HCT116 (cell line): Measurements from ENCODE around the gene SNED1. TPM values are rescaled to one million over a fixed set of nuclear protein-coding genes. Genes with fewer than 3 reads are reported as not detected.

Source experiments
- ATAC-seq: fragments of 200-7000 bp; cut with Tn5 transposase; 2 replicates; pipeline ENCODE4 v1.9.1; 2020; ENCODE audit warnings: mild to moderate bottlenecking, moderate library complexity
- BruUV-seq: library from RNA; stranded (reverse); fragments of 400-500 nt; replicated peaks from 2 replicates; lab custom pipeline; 2021; lab: Mats Ljungman, UMichigan
- CTCF ChIA-PET: fragments of 300-600 bp; sonication (Branson Sonifier 250); formaldehyde crosslinking; loops from one replicate; lab custom pipeline; 2021; ENCODE audit warnings: antibody characterized with exemption; lab: Charles Lee
- POLR2A ChIA-PET: fragments of 300-600, 350-600 bp; sonication (Branson Sonifier 250); formaldehyde crosslinking; loops from one replicate; lab custom pipeline; 2021; ENCODE audit warnings: antibody characterized with exemption; lab: Charles Lee
- RAD21 ChIA-PET, 2 experiments: fragments of 300-600 bp; sonication (Branson Sonifier 250); formaldehyde crosslinking; loops; one replicate each; lab custom pipeline; 2023; ENCODE audit warnings: low total read pairs in 2 of 2; ENCODE audit not compliant: uncharacterized antibody in 2 of 2, unreplicated experiment in 2 of 2, low non-redundant PET in 1 of 2; lab: Charles Lee
- DNase-seq: peaks from one replicate; pipeline ENCODE4 v3.0.0-alpha.2; 2010; ENCODE audit warnings: low read depth, low spot score
- H2AFZ ChIP-seq: fragments of 200-600 bp; shearing (Covaris generic), sonication (generic); 2 replicates; pipeline ENCODE4 v1.6.1; 2017; ENCODE audit warnings: low read depth, mixed run types, mixed read lengths, antibody characterized with exemption, low read length; ENCODE audit not compliant: poor library complexity, severe bottlenecking
- H3K27ac ChIP-seq: 2 replicates; pipeline ENCODE4 v1.5.1; 2012; ENCODE audit warnings: low read depth, low read length
- H3K27me3 ChIP-seq: fragments of 200-600 bp; sonication (generic); 2 replicates; pipeline ENCODE4 v1.6.1; 2016; ENCODE audit warnings: mixed run types, low read length, mixed read lengths; ENCODE audit not compliant: insufficient read depth
- H3K36me3 ChIP-seq, 2 experiments: fragments of 200-500 bp in 1 of 2; fragments of 200-600 bp in 1 of 2; sonication (Bioruptor generic) in 1 of 2; sonication (generic) in 1 of 2; 2 replicates each; pipeline versions ENCODE4 v1.5.1 to v1.6.1; 2014 to 2016; ENCODE audit warnings: low read length in 2 of 2, inconsistent platforms in 1 of 2, mixed read lengths in 1 of 2, mixed run types in 1 of 2; ENCODE audit not compliant: insufficient read depth in 2 of 2, control insufficient read depth in 1 of 2
- H3K4me1 ChIP-seq, 2 experiments: fragments of 200-600 bp in 1 of 2; sonication (generic) in 1 of 2; 2 replicates each; pipeline versions ENCODE4 v1.5.1 to v1.6.1; 2012 to 2017; ENCODE audit warnings: low read length in 2 of 2, inconsistent platforms in 1 of 2, mild to moderate bottlenecking in 1 of 2, mixed read lengths in 1 of 2, mixed run types in 1 of 2, moderate library complexity in 1 of 2; ENCODE audit not compliant: insufficient read depth in 2 of 2, control insufficient read depth in 1 of 2
- H3K4me2 ChIP-seq: fragments of 200-600 bp; sonication (generic); 2 replicates; pipeline ENCODE4 v1.6.1; 2017; ENCODE audit warnings: mixed run types, low read length, mixed read lengths
- H3K4me3 ChIP-seq, 2 experiments: fragments of 200-600 bp in 1 of 2; sonication (generic) in 1 of 2; replicated peaks in 1 of 2; 2 replicates each; pipeline ENCODE4 v1.5.1; 2011 to 2016; ENCODE audit warnings: low read length in 2 of 2, control low read depth in 1 of 2, low read depth in 1 of 2, mild to moderate bottlenecking in 1 of 2, mixed read lengths in 1 of 2, mixed run types in 1 of 2
- H3K79me2 ChIP-seq: fragments of 200-600 bp; sonication (generic); 2 replicates; pipeline ENCODE4 v1.6.1; 2017; ENCODE audit warnings: mild to moderate bottlenecking, mixed run types, low read length, moderate library complexity, mixed read lengths; ENCODE audit not compliant: insufficient read depth
- H3K9ac ChIP-seq: fragments of 200-600 bp; sonication (generic); 2 replicates; pipeline ENCODE4 v1.6.1; 2016; ENCODE audit warnings: low read length, mixed read lengths
- H3K9me2 ChIP-seq: fragments of 200-600 bp; sonication (generic), shearing (Covaris generic); 2 replicates; pipeline ENCODE4 v1.6.1; 2017; ENCODE audit warnings: mixed run types, mild to moderate bottlenecking, moderate library complexity; ENCODE audit not compliant: insufficient read depth
- H3K9me3 ChIP-seq, 2 experiments: fragments of 200-500 bp in 1 of 2; fragments of 200-600 bp in 1 of 2; sonication (Bioruptor generic) in 1 of 2; sonication (generic) in 1 of 2; 2 replicates each; pipeline ENCODE4 v1.6.1; 2014 to 2017; ENCODE audit warnings: low read length in 2 of 2, mixed read lengths in 2 of 2, inconsistent platforms in 1 of 2, low read depth in 1 of 2, mild to moderate bottlenecking in 1 of 2, mixed run types in 1 of 2, moderate library complexity in 1 of 2; ENCODE audit not compliant: control insufficient read depth in 1 of 2, insufficient read depth in 1 of 2
- H4K20me1 ChIP-seq: fragments of 200-600 bp; sonication (generic), shearing (Covaris generic); 2 replicates; pipeline ENCODE4 v1.6.1; 2017; ENCODE audit warnings: mixed run types, mild to moderate bottlenecking, moderate library complexity; ENCODE audit not compliant: insufficient read depth
- CBX3 ChIP-seq: IDR thresholded peaks from 2 replicates; pipeline ENCODE4 v1.6.1; 2012; ENCODE audit warnings: low read depth
- CEBPB ChIP-seq: IDR thresholded peaks from 2 replicates; pipeline ENCODE4 v1.6.1; 2012; ENCODE audit warnings: low read depth
- ELF1 ChIP-seq: IDR thresholded peaks from 2 replicates; pipeline ENCODE4 v1.6.1; 2012; ENCODE audit warnings: low read depth, borderline replicate concordance
- EZH2phosphoT487 ChIP-seq: fragments of 200-600 bp; IDR thresholded peaks from 2 replicates; pipeline ENCODE4 v1.6.1; 2018; ENCODE audit warnings: antibody characterized with exemption, borderline replicate concordance
- FOSL1 ChIP-seq: IDR thresholded peaks from 2 replicates; pipeline ENCODE4 v1.6.1; 2012; ENCODE audit warnings: low read depth
- POLR2A ChIP-seq: IDR thresholded peaks from 2 replicates; pipeline ENCODE4 v1.7.0; 2011; ENCODE audit warnings: borderline replicate concordance; ENCODE audit not compliant: insufficient read depth, insufficient read length; ENCODE audit errors: extremely low read depth
- RAD21 ChIP-seq: IDR thresholded peaks from 2 replicates; pipeline ENCODE4 v1.6.1; 2012; ENCODE audit warnings: low read depth, mild to moderate bottlenecking
- SIN3A ChIP-seq: IDR thresholded peaks from 2 replicates; pipeline ENCODE4 v1.6.1; 2012; ENCODE audit warnings: low read depth
- YY1 ChIP-seq: IDR thresholded peaks from 2 replicates; pipeline ENCODE4 v1.6.1; 2011; ENCODE audit warnings: low read length, low read depth, moderate library complexity, mild to moderate bottlenecking; ENCODE audit not compliant: insufficient replicate concordance; ENCODE audit errors: extremely low read depth
- ZFX ChIP-seq: fragments of 450-650 bp; IDR thresholded peaks from 2 replicates; pipeline ENCODE4 v1.6.1; 2017
- intact Hi-C: fragments of 100-400 bp; cut with micrococcal nuclease; formaldehyde crosslinking; loops from 2 replicates; pipeline ENCODE4 v1.10.0; 2022
- total RNA-seq: library from RNA; stranded (reverse); gene quantifications from one replicate; pipeline ENCODE4 v1.2.1, GENCODE V29; 2021; ENCODE audit not compliant: unreplicated experiment
- TF ChIP-seq, protein P1 (sequence below): IDR thresholded peaks from 2 replicates; pipeline ENCODE4 v1.6.1; 2012; ENCODE audit warnings: low read depth
- TF ChIP-seq, protein P2 (sequence below), 3 experiments: fragments of 200-600 bp in 1 of 3; sonication (generic) in 1 of 3; IDR thresholded peaks in 2 of 3; conservative IDR thresholded peaks in 1 of 3; 2 replicates each; pipeline ENCODE4 v1.5.1; 2012 to 2017; ENCODE audit warnings: low read depth in 2 of 3, low read length in 2 of 3, antibody characterized with exemption in 1 of 3, borderline replicate concordance in 1 of 3, control low read depth in 1 of 3, mild to moderate bottlenecking in 1 of 3, mixed read lengths in 1 of 3, mixed run types in 1 of 3, moderate library complexity in 1 of 3; ENCODE audit not compliant: insufficient read depth in 1 of 3
- TF ChIP-seq, protein P3 (sequence below): IDR thresholded peaks from 2 replicates; pipeline ENCODE4 v1.6.1; 2012

SNED1 gene
- total RNA-seq, 1 experiment from 2014 or later, result 9.6 TPM

DNA sequence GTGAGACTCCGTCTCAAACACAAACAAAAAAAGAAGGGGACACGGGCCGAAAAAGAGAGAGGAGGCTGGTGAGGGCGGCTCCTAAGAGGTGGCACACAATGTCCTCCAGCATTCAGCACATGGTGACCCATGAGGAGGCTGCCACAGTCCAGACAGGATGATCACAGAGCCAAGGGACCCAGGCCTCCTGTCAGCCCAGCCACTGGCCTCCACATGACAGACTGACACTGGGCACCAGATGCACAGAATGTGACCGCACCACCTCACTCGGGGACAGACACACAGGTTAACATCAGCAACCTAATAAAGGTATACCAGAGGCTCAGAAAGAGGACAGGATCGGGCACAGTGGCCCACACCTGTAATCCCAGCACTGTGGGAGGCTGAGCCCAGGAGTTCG, 129.8 kb downstream of the SNED1 start:
- CTCF ChIA-PET, result no interaction called here

More for the DNA sequence above, 129.8 kb downstream of the SNED1 start:
- ChIA-PET RAD21 (no interaction called here), POLR2A (no interaction called here)
- TF ChIP-seq CEBPB (no peak), CBX3 (no peak), ZFX (no peak), POLR2A (no peak), FOSL1 (no peak), ELF1 (no peak), YY1 (no peak), EZH2phosphoT487 (no peak), SIN3A (no peak), RAD21 (no peak)
- TF ChIP-seq, protein P1, sequence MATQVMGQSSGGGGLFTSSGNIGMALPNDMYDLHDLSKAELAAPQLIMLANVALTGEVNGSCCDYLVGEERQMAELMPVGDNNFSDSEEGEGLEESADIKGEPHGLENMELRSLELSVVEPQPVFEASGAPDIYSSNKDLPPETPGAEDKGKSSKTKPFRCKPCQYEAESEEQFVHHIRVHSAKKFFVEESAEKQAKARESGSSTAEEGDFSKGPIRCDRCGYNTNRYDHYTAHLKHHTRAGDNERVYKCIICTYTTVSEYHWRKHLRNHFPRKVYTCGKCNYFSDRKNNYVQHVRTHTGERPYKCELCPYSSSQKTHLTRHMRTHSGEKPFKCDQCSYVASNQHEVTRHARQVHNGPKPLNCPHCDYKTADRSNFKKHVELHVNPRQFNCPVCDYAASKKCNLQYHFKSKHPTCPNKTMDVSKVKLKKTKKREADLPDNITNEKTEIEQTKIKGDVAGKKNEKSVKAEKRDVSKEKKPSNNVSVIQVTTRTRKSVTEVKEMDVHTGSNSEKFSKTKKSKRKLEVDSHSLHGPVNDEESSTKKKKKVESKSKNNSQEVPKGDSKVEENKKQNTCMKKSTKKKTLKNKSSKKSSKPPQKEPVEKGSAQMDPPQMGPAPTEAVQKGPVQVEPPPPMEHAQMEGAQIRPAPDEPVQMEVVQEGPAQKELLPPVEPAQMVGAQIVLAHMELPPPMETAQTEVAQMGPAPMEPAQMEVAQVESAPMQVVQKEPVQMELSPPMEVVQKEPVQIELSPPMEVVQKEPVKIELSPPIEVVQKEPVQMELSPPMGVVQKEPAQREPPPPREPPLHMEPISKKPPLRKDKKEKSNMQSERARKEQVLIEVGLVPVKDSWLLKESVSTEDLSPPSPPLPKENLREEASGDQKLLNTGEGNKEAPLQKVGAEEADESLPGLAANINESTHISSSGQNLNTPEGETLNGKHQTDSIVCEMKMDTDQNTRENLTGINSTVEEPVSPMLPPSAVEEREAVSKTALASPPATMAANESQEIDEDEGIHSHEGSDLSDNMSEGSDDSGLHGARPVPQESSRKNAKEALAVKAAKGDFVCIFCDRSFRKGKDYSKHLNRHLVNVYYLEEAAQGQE, result no peak
- TF ChIP-seq, protein P2, sequence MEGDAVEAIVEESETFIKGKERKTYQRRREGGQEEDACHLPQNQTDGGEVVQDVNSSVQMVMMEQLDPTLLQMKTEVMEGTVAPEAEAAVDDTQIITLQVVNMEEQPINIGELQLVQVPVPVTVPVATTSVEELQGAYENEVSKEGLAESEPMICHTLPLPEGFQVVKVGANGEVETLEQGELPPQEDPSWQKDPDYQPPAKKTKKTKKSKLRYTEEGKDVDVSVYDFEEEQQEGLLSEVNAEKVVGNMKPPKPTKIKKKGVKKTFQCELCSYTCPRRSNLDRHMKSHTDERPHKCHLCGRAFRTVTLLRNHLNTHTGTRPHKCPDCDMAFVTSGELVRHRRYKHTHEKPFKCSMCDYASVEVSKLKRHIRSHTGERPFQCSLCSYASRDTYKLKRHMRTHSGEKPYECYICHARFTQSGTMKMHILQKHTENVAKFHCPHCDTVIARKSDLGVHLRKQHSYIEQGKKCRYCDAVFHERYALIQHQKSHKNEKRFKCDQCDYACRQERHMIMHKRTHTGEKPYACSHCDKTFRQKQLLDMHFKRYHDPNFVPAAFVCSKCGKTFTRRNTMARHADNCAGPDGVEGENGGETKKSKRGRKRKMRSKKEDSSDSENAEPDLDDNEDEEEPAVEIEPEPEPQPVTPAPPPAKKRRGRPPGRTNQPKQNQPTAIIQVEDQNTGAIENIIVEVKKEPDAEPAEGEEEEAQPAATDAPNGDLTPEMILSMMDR (IDR thresholded peaks at IDR 0.05 in 2 of 3, conservative IDR thresholded peaks at IDR 0.05 in 1 of 3; ENCODE audit: borderline replicate concordance in 1 of 3, insufficient read depth in 1 of 3, low read depth in 2 of 3, low read length in 2 of 3), result no peak
- TF ChIP-seq, protein P3, sequence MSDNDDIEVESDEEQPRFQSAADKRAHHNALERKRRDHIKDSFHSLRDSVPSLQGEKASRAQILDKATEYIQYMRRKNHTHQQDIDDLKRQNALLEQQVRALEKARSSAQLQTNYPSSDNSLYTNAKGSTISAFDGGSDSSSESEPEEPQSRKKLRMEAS, result no peak
- Histone ChIP-seq H2AFZ (no peak overlapping the region), H3K4me2 (no peak overlapping the region), H3K27me3 (no peaks in the 10 kb centered on the region), H3K36me3 (peaks cover 0 to 2% of the 10 kb centered on the region in 2 experiments; a peak in 2 of 4 replicates), H3K9ac (no peak overlapping the region), H3K4me1 (peaks cover 0 to 6% of the 10 kb centered on the region in 2 experiments; a peak in 1 of 4 replicates), H3K79me2 (no peaks in the 10 kb centered on the region), H4K20me1 (no peaks in the 10 kb centered on the region), H3K4me3 (no peak overlapping the region), H3K9me3 (no peaks in the 10 kb centered on the region), H3K9me2 (no peaks in the 10 kb centered on the region), H3K27ac (no peak overlapping the region)
- BruUV-seq, result no TSS peak
- DNase-seq (no peak), ATAC-seq (no peak)
- intact Hi-C loops, result no loop called here
